ENCODE measurements around the gene DLG2. TPM values are rescaled to one million over a fixed set of nuclear protein-coding genes. Genes with fewer than 3 reads are reported as not detected.

The DLG2 gene
- total RNA-seq, 2 experiments from 2014 or later: 6.9 to 8.2 TPM

DNA sequence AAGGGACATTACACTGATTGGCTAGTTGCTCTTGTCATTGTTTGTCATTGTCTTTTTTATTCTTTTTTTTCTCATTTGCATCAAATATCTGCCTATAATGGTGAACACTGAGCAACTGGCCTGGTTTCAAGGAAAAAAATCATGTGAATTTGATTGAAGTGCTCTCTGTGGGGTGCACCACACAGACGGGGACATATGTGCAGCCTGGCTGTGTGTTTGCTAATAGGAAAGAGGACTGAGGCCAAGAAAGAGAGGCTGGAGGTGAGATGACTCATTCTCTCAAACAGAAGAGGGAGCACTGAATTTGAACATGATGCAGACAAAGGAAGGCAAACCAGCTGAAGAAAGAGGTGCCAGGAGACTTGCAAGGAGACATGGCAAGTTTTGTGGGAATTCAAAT lies 1656.1 kb downstream of the DLG2 start:
- no peaks in the 10 kb centered on the region for H3K4me1 ChIP-seq (ENCODE audit: insufficient read depth, low read length, poor library complexity, severe bottlenecking)
- TF ChIP-seq, protein P1, sequence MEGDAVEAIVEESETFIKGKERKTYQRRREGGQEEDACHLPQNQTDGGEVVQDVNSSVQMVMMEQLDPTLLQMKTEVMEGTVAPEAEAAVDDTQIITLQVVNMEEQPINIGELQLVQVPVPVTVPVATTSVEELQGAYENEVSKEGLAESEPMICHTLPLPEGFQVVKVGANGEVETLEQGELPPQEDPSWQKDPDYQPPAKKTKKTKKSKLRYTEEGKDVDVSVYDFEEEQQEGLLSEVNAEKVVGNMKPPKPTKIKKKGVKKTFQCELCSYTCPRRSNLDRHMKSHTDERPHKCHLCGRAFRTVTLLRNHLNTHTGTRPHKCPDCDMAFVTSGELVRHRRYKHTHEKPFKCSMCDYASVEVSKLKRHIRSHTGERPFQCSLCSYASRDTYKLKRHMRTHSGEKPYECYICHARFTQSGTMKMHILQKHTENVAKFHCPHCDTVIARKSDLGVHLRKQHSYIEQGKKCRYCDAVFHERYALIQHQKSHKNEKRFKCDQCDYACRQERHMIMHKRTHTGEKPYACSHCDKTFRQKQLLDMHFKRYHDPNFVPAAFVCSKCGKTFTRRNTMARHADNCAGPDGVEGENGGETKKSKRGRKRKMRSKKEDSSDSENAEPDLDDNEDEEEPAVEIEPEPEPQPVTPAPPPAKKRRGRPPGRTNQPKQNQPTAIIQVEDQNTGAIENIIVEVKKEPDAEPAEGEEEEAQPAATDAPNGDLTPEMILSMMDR (conservative IDR thresholded peaks at IDR 0.05; ENCODE audit: low read length): no peak
- no peak for TF ChIP-seq EZH2phosphoT487 (IDR thresholded peaks at IDR 0.05; ENCODE audit: borderline replicate concordance, low read depth, low read length)
- CTCF ChIA-PET (ENCODE audit: unreplicated experiment): no interaction called here
- no peak overlapping the region for H3K4me2 ChIP-seq (ENCODE audit: low read length)
- no peak overlapping the region for H3K27ac ChIP-seq (ENCODE audit: low read depth, low read length, poor library complexity, severe bottlenecking)
- no peaks in the 10 kb centered on the region for H4K20me1 ChIP-seq (ENCODE audit: insufficient read depth, low read length)
- no peaks in the 10 kb centered on the region for H3K79me2 ChIP-seq (ENCODE audit: insufficient read depth, low read depth, low read length)
- H3K4me3 ChIP-seq (ENCODE audit: low read depth, low read length, poor library complexity, severe bottlenecking): no peak overlapping the region
- no peak for DNase-seq (ENCODE audit: low spot score)
- no peaks in the 10 kb centered on the region for H3K9me3 ChIP-seq (ENCODE audit: low read length)
- intact Hi-C loops (cut with micrococcal nuclease; ENCODE audit: unreplicated experiment): no loop called here
- POLR2A ChIA-PET: interaction anchor here (1.4 kb wide), 1 partner anchor 11 kb away, joined by 4 read pairs; no protein-coding TSS in a partner anchor
- BruUV-seq (replicated peaks): no TSS peak
- no peaks in the 10 kb centered on the region for H3K36me3 ChIP-seq (ENCODE audit: insufficient read depth, low read length)
- no peaks in the 10 kb centered on the region for H3K9me2 ChIP-seq (ENCODE audit: insufficient read depth, low read length)
- no peak overlapping the region for H2AFZ ChIP-seq (ENCODE audit: low read length)

DNA sequence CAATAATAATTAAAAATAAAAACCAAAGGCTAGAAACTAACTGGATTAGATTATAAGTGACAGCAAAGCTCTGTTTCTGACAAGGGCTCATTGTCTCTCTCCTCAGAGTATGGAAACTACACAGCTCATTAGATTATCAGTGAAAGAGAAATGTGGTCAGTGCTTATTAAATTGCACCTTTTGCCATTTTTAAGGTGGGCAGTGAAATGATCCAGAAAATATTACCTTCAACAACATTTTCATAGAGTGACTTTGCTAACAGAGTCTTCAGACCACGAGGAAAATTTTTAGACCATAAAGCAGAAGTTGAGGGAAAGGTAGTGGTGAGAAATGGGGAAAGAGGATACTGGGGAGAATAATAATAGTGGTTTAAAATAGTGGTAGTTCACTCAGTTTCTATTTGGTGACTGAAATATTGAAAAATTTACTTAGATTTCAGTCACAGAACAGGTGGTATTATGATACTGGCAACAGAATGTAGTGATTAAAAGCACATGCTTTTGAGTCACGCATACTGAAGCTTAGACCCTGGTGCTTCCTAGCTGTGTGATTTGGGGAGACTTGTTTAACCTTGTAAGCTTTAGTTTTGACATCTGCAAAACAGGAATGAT lies 1657.0 kb downstream of the DLG2 start:
- intact Hi-C loops (cut with micrococcal nuclease; ENCODE audit: unreplicated experiment): no loop called here
- CTCF ChIA-PET (ENCODE audit: unreplicated experiment): no interaction called here

More for the DNA sequence above, 1657.0 kb downstream of the DLG2 start:
- POLR2A ChIA-PET: interaction anchor here (0.6 to 1.4 kb wide), 3 partner anchors 12 to 35 kb away, joined by 3 to 4 read pairs (median 3); no protein-coding TSS in a partner anchor
- H3K9me3 ChIP-seq (ENCODE audit: low read length): no peaks in the 10 kb centered on the region
- DNase-seq (ENCODE audit: low spot score): no peak
- H3K27ac ChIP-seq (ENCODE audit: low read depth, low read length, poor library complexity, severe bottlenecking): no peak overlapping the region
- no peaks in the 10 kb centered on the region for H4K20me1 ChIP-seq (ENCODE audit: insufficient read depth, low read length)
- H3K4me1 ChIP-seq (ENCODE audit: insufficient read depth, low read length, poor library complexity, severe bottlenecking): no peaks in the 10 kb centered on the region
- H2AFZ ChIP-seq (ENCODE audit: low read length): no peak overlapping the region
- BruUV-seq (replicated peaks): no TSS peak
- no peaks in the 10 kb centered on the region for H3K36me3 ChIP-seq (ENCODE audit: insufficient read depth, low read length)
- H3K4me3 ChIP-seq (ENCODE audit: low read depth, low read length, poor library complexity, severe bottlenecking): no peak overlapping the region
- no peaks in the 10 kb centered on the region for H3K79me2 ChIP-seq (ENCODE audit: insufficient read depth, low read depth, low read length)
- H3K4me2 ChIP-seq (ENCODE audit: low read length): no peak overlapping the region
- TF ChIP-seq EZH2phosphoT487 (IDR thresholded peaks at IDR 0.05; ENCODE audit: borderline replicate concordance, low read depth, low read length): no peak
- TF ChIP-seq, protein P1 (conservative IDR thresholded peaks at IDR 0.05; ENCODE audit: low read length): no peak
- H3K9me2 ChIP-seq (ENCODE audit: insufficient read depth, low read length): no peaks in the 10 kb centered on the region
